Measurements from ENCODE around the gene TMEM132A. TPM values are rescaled to one million over a fixed set of nuclear protein-coding genes. Genes with fewer than 3 reads are reported as not detected.

The TMEM132A gene
- total RNA-seq, 1 experiment from 2014 or later = 54.4 TPM

- H3K9me2 ChIP-seq (ENCODE audit: insufficient read depth) = no peaks in the 10 kb centered on the region
- no peak for DNase-seq
- H3K9me3 ChIP-seq (ENCODE audit: insufficient read depth, low read depth) = no peaks in the 10 kb centered on the region
- BruUV-seq (replicated peaks) = no TSS peak
- H3K4me1 ChIP-seq (replicated peaks; ENCODE audit: insufficient read depth) = peaks cover 23% of the 10 kb centered on the region
- H3F3A ChIP-seq (ENCODE audit: insufficient read depth, low read depth) = peaks cover 12% of the 10 kb centered on the region; the same call in 1 of the 2 replicates
- H3K79me2 ChIP-seq (ENCODE audit: low read depth) = peaks cover 26% of the 10 kb centered on the region
- H3K36me3 ChIP-seq (ENCODE audit: low read depth) = 0 out of 2 replicates have a peak, but pooled peaks cover 19% of the 10 kb centered on the region
- 0 out of 2 replicates have a peak, but pooled peaks cover 4% of the 10 kb centered on the region for H4K20me1 ChIP-seq (ENCODE audit: insufficient read depth)
- H3K4me3 ChIP-seq = no peak overlapping the region
- H2AFZ ChIP-seq = no peak overlapping the region
- H3K27me3 ChIP-seq (ENCODE audit: insufficient read depth, low read depth) = no peaks in the 10 kb centered on the region
- TF ChIP-seq EZH2 (IDR thresholded peaks at IDR 0.05; ENCODE audit: low read depth) (no peak), CTCF (conservative IDR thresholded peaks at IDR 0.05) (no peak)
- H3K4me2 ChIP-seq = no peak overlapping the region
- CTCF ChIA-PET = interaction anchor here (0.5 kb wide), 1 partner anchor 10 kb away, joined by 3 read pairs; no protein-coding TSS in a partner anchor
- POLR2A ChIA-PET (ENCODE audit: unreplicated experiment) = no interaction called here
- H3K27ac ChIP-seq = no peak overlapping the region
- intact Hi-C loops (cut with micrococcal nuclease; ENCODE audit: unreplicated experiment) = loop anchor here (10.0 kb wide), 1 partner anchor 943 kb away; no protein-coding TSS in a partner anchor
These were observed 2.4 kb upstream of the TMEM132A start for GRCh38 chr11:60921777-60922335.

- Histone ChIP-seq H4K20me1 (ENCODE audit: insufficient read depth) (0 out of 2 replicates have a peak, but pooled peaks cover 4% of the 10 kb centered on the region), H3K9me2 (ENCODE audit: insufficient read depth) (no peaks in the 10 kb centered on the region), H3K4me2 (no peak overlapping the region), H3K4me1 (replicated peaks; ENCODE audit: insufficient read depth) (peaks cover 18% of the 10 kb centered on the region), H3K79me2 (ENCODE audit: low read depth) (peaks cover 16% of the 10 kb centered on the region), H3K27ac (no peak overlapping the region), H2AFZ (no peak overlapping the region), H3K4me3 (no peak overlapping the region), H3K9me3 (ENCODE audit: insufficient read depth, low read depth) (no peaks in the 10 kb centered on the region), H3F3A (ENCODE audit: insufficient read depth, low read depth) (peaks cover 12% of the 10 kb centered on the region; the same call in 1 of the 2 replicates), H3K27me3 (ENCODE audit: insufficient read depth, low read depth) (no peaks in the 10 kb centered on the region), H3K36me3 (ENCODE audit: low read depth) (0 out of 2 replicates have a peak, but pooled peaks cover 19% of the 10 kb centered on the region)
- CTCF ChIA-PET = no interaction called here
- POLR2A ChIA-PET (ENCODE audit: unreplicated experiment) = no interaction called here
- DNase-seq = no peak
- intact Hi-C loops (cut with micrococcal nuclease; ENCODE audit: unreplicated experiment) = loop anchor here (10.0 kb wide), 1 partner anchor 942 kb away; no protein-coding TSS in a partner anchor
- TF ChIP-seq CTCF (conservative IDR thresholded peaks at IDR 0.05) = no peak
- TF ChIP-seq EZH2 (IDR thresholded peaks at IDR 0.05; ENCODE audit: low read depth) = no peak
- BruUV-seq (replicated peaks) = TSS peak; percentile 4
These were observed 1.4 kb upstream of the TMEM132A start for GRCh38 chr11:60922906-60923305.

GRCh38 chr11:60923326-60923725, 934 bp upstream of the TMEM132A start:
- CTCF ChIA-PET = interaction anchor here (0.6 kb wide), 1 partner anchor 23 kb away, joined by 3 read pairs; no protein-coding TSS in a partner anchor
- POLR2A ChIA-PET (ENCODE audit: unreplicated experiment) = no interaction called here

More at GRCh38 chr11:60923326-60923725, 934 bp upstream of the TMEM132A start:
- Histone ChIP-seq H4K20me1 (ENCODE audit: insufficient read depth) (0 out of 2 replicates have a peak, but pooled peaks cover 4% of the 10 kb centered on the region), H3K4me3 (no peak overlapping the region), H3K4me2 (peak overlapping the region; percentile 91), H2AFZ (no peak overlapping the region), H3K36me3 (ENCODE audit: low read depth) (0 out of 2 replicates have a peak, but pooled peaks cover 19% of the 10 kb centered on the region), H3K9me2 (ENCODE audit: insufficient read depth) (no peaks in the 10 kb centered on the region), H3K9me3 (ENCODE audit: insufficient read depth, low read depth) (no peaks in the 10 kb centered on the region), H3F3A (ENCODE audit: insufficient read depth, low read depth) (peaks cover 12% of the 10 kb centered on the region; the same call in 1 of the 2 replicates), H3K27ac (no peak overlapping the region), H3K4me1 (replicated peaks; ENCODE audit: insufficient read depth) (peaks cover 18% of the 10 kb centered on the region), H3K79me2 (ENCODE audit: low read depth) (peaks cover 12% of the 10 kb centered on the region), H3K27me3 (ENCODE audit: insufficient read depth, low read depth) (no peaks in the 10 kb centered on the region)
- DNase-seq = no peak
- BruUV-seq (replicated peaks) = no TSS peak
- TF ChIP-seq EZH2 (IDR thresholded peaks at IDR 0.05; ENCODE audit: low read depth) (no peak), CTCF (conservative IDR thresholded peaks at IDR 0.05) (no peak)
- intact Hi-C loops (cut with micrococcal nuclease; ENCODE audit: unreplicated experiment) = loop anchor here (10.0 kb wide), 1 partner anchor 941 kb away; no protein-coding TSS in a partner anchor

All from PC-9 (cell line).